ENCODE results near the gene TRIM24.
"Not testable (repeated sequence)": the region's sequence is repeated elsewhere in the genome, so short reads cannot be mapped to it uniquely, and the experiment has no call there.

DNA sequence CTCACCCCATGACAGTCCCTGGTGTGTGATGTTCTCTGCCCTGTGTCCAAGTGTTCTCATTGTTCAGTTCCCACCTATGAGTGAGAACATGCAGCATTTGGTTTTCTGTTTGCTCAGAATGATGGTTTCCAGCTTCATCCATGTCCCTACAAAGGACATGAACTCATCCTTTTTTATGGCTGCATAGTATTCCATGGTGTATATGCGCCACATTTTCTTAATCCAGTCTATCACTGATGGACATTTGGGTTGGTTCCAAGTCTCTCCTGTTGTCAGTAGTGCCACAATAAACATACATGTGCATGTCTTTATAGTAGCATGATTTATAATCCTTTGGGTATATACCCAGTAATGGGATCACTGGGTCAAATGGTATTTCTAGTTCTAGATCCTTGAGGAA, 25.4 kb downstream of the TRIM24 start:
- TF ChIP-seq, protein P1, sequence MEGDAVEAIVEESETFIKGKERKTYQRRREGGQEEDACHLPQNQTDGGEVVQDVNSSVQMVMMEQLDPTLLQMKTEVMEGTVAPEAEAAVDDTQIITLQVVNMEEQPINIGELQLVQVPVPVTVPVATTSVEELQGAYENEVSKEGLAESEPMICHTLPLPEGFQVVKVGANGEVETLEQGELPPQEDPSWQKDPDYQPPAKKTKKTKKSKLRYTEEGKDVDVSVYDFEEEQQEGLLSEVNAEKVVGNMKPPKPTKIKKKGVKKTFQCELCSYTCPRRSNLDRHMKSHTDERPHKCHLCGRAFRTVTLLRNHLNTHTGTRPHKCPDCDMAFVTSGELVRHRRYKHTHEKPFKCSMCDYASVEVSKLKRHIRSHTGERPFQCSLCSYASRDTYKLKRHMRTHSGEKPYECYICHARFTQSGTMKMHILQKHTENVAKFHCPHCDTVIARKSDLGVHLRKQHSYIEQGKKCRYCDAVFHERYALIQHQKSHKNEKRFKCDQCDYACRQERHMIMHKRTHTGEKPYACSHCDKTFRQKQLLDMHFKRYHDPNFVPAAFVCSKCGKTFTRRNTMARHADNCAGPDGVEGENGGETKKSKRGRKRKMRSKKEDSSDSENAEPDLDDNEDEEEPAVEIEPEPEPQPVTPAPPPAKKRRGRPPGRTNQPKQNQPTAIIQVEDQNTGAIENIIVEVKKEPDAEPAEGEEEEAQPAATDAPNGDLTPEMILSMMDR (IDR thresholded peaks at IDR 0.05) = not testable (repeated sequence)
- TF ChIP-seq POLR2A (IDR thresholded peaks at IDR 0.05) = not testable (repeated sequence)
